Lower lobe of right lung (tissue), 2 donors: Measurements from ENCODE around the gene TTC39A. TPM values are rescaled to one million over a fixed set of nuclear protein-coding genes. Genes with fewer than 3 reads are reported as not detected.

Experiments used
- ATAC-seq, 2 donors: fragments of 200-7000 bp; cut with Tn5 transposase; one replicate each; pipeline ENCODE4 v1.9.1; 2020 to 2022; ENCODE audit warnings: mild to moderate bottlenecking in 2 of 2, moderate library complexity in 2 of 2
- DNase-seq: peaks from one replicate; pipeline ENCODE4 v3.0.0-alpha.2; 2020
- H3K27ac ChIP-seq: fragments of 200-600 bp; one replicate; pipeline ENCODE4 v1.8.0; 2022
- H3K27me3 ChIP-seq: fragments of 200-600 bp; one replicate; pipeline ENCODE4 v1.8.0; 2022; ENCODE audit warnings: low read depth
- H3K36me3 ChIP-seq: fragments of 200-600 bp; one replicate; pipeline ENCODE4 v1.8.0; 2022; ENCODE audit warnings: mild to moderate bottlenecking
- H3K4me1 ChIP-seq: fragments of 200-600 bp; one replicate; pipeline ENCODE4 v1.8.0; 2022
- H3K4me3 ChIP-seq: fragments of 200-600 bp; one replicate; pipeline ENCODE4 v1.8.0; 2022; ENCODE audit warnings: mild to moderate bottlenecking
- H3K9me3 ChIP-seq: fragments of 200-600 bp; one replicate; pipeline ENCODE4 v1.8.0; 2022
- intact Hi-C: fragments of 100-400 bp; cut with DNase I; formaldehyde crosslinking; loops from one replicate; pipeline ENCODE4 v1.11.0; 2022
- total RNA-seq: library from RNA; stranded (reverse); fragmentation: NEBNext Ultra II Directional; extraction: Animal tissue kit (Norgen Biotek cat#: 25700); gene quantifications from one replicate; pipeline ENCODE4 v1.2.1, GENCODE V29; 2021
- TF ChIP-seq, protein P1 (sequence below): fragments of 200-600 bp; IDR thresholded peaks from one replicate; pipeline ENCODE4 v1.8.0; 2022; ENCODE audit warnings: antibody characterized with exemption, mild to moderate bottlenecking
- donor health status: DM: no; HTN: yes; CAD: no; lungs with severe emphysema.

The TTC39A gene
- total RNA-seq, 1 donor from 2014 or later, result 34.9 TPM

DNA sequence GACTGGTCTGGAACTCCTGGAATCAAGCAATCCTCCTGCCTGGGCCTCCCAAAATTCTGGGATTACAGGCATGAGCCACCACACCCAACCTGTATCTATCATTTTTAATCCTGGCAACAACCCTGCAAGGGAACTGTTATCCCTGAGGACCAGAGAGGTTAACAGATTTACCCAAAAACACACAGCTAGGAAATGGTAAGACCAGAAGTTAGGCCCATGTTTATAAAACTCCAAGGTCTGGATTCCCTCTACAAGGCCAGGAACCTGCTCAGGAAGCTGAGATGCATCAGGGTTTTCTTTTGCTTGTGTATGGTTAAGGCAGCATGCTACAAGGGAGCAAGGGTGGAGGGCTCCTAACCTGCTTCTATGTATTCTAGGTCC lies 17.8 kb upstream of the TTC39A start:
- no peak for DNase-seq
- H3K36me3 ChIP-seq, result peaks cover under 1% of the 10 kb centered on the region
- H3K4me3 ChIP-seq, result no peak overlapping the region
- H3K9me3 ChIP-seq, result no peaks in the 10 kb centered on the region
- H3K27ac ChIP-seq, result no peak overlapping the region
- H3K27me3 ChIP-seq, result peaks cover 27% of the 10 kb centered on the region
- TF ChIP-seq, protein P1, sequence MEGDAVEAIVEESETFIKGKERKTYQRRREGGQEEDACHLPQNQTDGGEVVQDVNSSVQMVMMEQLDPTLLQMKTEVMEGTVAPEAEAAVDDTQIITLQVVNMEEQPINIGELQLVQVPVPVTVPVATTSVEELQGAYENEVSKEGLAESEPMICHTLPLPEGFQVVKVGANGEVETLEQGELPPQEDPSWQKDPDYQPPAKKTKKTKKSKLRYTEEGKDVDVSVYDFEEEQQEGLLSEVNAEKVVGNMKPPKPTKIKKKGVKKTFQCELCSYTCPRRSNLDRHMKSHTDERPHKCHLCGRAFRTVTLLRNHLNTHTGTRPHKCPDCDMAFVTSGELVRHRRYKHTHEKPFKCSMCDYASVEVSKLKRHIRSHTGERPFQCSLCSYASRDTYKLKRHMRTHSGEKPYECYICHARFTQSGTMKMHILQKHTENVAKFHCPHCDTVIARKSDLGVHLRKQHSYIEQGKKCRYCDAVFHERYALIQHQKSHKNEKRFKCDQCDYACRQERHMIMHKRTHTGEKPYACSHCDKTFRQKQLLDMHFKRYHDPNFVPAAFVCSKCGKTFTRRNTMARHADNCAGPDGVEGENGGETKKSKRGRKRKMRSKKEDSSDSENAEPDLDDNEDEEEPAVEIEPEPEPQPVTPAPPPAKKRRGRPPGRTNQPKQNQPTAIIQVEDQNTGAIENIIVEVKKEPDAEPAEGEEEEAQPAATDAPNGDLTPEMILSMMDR, result no peak
- intact Hi-C loops, result no loop called here
- H3K4me1 ChIP-seq, result peaks cover 6% of the 10 kb centered on the region
- ATAC-seq, result no peak

DNA sequence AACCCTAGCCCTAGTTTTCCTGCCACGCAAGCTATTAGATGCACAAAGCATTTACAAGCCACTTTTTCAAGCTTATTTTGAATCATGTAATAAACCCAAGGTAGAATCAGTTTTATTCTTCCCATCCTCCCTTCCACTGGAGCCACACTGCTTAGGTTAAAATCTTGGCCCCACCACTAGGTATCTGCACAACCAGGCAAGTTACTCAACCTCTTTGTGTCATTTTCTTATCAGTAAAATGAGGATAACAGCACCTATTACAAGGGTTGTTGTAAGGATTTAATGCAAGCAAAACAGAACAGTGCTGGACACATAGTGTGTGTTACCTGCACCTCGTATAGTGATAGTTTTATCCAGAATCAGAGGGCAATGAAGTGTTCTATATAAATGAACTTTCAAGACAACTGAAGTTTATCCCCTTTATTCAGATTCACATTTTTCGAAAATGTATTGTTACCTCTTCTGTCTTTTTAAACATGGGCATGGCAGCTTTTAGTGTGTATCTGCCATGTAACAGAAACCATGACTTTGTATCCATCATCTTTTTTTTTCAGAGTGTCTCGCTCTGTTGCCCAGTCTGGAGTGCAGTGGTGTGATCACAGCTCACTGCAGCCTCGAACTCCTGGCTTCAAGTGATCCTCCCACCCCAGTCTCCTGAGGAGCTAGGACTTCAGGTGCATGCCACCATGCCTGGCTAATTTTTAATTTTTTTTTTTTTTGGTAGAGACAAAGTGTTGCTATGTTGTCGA lies 17.2 kb upstream of the TTC39A start:
- Histone ChIP-seq H3K4me1 (peaks cover 6% of the 10 kb centered on the region), H3K4me3 (no peak overlapping the region), H3K36me3 (no peaks in the 10 kb centered on the region), H3K9me3 (no peaks in the 10 kb centered on the region), H3K27me3 (peaks cover 29% of the 10 kb centered on the region), H3K27ac (no peak overlapping the region)
- intact Hi-C loops, result no loop called here
- DNase-seq (no peak), ATAC-seq (no peak)
- TF ChIP-seq, protein P1, result no peak

DNA sequence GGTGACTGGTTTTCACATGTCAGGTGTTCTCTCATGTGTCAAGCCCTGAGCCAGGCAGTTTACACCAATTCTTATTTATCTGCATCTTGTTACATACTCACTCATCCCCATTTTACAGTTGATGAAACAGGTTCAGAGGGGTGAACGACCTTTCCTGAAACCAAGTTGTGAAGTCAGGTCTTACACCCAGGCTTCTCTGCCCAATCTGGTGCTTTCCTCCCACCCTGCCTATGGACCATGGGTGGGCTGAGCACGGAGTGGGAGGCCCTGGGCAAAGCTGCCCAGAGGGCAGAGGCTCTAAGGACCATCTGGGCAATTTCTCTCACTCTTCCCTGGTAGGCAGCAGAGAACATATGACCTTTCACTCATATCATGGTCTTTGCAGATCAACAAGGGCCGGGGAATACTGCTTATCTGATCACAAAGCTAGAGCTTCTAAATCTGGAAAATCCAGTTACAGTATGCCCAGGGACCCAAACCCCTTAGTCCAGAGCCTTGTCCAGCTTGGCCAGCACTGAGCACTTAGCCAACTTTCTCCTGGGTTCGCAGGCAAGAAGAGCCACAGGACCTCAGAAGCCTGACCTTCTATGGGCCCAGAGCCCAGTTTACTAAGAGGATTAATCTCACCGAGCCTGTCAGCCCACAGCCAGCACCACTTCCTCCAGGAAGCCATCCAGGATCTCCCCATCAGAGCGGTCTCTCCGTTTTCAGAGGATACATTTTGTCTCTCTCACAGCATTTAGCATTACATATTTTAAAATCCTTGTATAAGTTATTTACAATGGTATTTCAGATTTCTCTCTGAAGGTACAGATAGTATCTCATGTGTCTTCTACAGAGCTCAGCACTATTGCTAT lies 16.0 kb upstream of the TTC39A start:
- Histone ChIP-seq H3K36me3 (no peaks in the 10 kb centered on the region), H3K4me1 (peaks cover 6% of the 10 kb centered on the region), H3K4me3 (no peak overlapping the region), H3K27ac (no peak overlapping the region), H3K9me3 (no peaks in the 10 kb centered on the region), H3K27me3 (peaks cover 31% of the 10 kb centered on the region)
- ATAC-seq (no peak), DNase-seq (no peak)
- intact Hi-C loops, result no loop called here
- TF ChIP-seq, protein P1, result no peak

DNA sequence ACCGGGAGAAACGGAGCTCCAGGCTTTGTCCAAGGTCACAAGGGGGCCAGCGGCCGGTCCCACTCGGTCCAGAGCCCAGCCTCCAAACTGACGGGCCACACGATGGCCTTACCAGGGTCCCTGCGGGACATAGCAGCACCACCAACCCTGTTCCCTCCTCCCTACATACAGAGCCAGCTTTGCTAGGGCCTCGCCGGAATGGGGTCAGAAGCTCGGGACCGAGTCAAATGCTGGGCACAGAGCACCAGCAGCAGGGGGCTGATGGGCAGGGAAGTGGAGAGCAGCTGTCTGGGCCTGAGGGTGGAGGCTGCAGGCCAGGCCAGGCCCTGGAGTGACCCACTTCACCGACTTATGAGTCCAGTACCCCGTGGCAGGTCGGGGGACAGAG lies 14.9 kb upstream of the TTC39A start:
- H3K4me1 ChIP-seq, result peaks cover 6% of the 10 kb centered on the region
- no peak overlapping the region for H3K4me3 ChIP-seq
- DNase-seq (no peak), ATAC-seq (peak; percentile 3 to 6)
- TF ChIP-seq, protein P1, result no peak
- no peaks in the 10 kb centered on the region for H3K9me3 ChIP-seq
- H3K27me3 ChIP-seq, result peaks cover 31% of the 10 kb centered on the region
- intact Hi-C loops, result no loop called here
- H3K27ac ChIP-seq, result no peak overlapping the region
- no peaks in the 10 kb centered on the region for H3K36me3 ChIP-seq

DNA sequence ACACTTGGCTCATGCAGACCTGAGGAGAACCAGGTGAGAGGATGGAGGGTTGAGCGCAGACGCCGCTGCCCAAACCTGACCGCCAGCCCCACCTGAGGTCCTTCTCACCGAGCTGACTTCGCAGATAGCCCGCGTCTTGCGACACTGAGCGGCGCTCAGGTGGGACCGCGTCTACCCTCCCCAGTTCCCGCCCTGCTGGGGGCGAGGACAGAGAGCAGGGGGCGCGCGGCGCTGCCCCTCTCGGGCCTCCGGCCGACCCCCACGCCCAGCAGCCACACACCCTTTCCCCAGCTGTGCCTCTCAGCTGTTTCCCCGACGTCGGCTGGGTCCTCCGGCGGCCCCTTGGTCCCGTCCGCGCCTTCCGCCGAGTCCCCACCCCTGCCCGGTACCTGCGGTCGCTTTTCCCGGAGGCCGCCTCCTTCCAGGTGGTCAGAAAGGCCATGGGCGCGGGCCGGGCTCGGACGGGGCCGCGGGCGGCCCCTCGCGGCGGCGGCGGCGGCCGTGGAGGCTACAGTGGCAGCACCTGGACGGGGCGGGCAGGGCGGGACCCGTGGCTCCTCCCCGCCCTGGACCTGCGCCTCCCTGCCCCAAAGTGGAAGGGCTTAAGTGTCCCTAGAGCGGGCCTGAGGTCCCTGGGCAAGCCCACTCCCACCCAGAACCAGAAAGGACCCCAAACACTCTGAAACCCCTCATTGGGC lies 14.4 kb upstream of the TTC39A start:
- ATAC-seq (peak; percentile 89 to 94), DNase-seq (peak; percentile 75)
- intact Hi-C loops, result no loop called here
- peaks cover 6% of the 10 kb centered on the region for H3K4me1 ChIP-seq
- H3K9me3 ChIP-seq, result no peaks in the 10 kb centered on the region
- TF ChIP-seq, protein P1, result peak; percentile 24
- H3K27me3 ChIP-seq, result peaks cover 31% of the 10 kb centered on the region
- H3K27ac ChIP-seq, result peak overlapping the region; percentile 53
- no peaks in the 10 kb centered on the region for H3K36me3 ChIP-seq
- H3K4me3 ChIP-seq, result peak overlapping the region; percentile 50
